ENCODE data around the gene ACTL6B. TPM values are rescaled to one million over a fixed set of nuclear protein-coding genes. Genes with fewer than 3 reads are reported as not detected.
"Not testable (repeated sequence)": the region's sequence is repeated elsewhere in the genome, so short reads cannot be mapped to it uniquely, and the experiment has no call there.

ACTL6B gene
- 163 TPM for total RNA-seq

DNA sequence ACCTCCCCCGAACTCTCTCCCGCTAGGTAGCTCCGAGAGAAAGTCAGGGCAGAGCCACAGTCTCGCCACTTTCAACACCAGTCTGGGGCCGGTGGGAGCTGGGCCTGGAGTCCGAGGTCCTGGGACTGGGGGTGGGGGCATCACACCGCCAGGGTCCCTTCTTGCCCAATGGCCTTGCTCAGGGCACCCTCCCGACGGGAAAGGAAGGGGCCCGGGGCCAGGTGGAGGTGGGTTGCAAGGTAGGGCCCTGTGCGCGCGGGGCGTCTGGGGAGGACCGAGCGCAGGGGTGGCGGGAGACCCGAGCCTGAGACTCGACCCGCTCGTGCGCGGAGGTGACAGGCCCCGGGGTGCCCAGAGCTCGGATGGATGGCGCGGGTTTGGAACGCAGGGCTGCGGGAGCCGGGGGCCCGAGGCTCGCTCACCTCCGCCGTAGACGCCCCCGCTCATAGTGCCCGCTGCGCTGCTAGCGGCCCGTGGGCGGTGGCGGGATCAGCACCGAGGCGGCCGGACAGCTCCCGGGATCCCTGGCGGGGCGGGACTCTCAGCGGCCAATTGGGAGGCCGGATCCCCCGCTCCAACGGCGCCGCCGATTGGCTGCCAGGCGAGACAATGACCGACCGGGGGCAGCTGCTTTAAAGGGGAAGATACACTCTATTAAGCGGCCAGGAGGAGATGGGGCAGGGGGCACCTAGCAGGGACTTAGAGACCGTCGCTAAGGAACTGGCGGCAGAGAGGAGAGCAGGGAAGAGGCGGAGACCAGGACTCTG lies at the start of gene ACTL6B:
Gene ACTL6B, minus strand, starts transcription at position 541 of the 767 bp plus-strand sequence. Its CDS starts 94 bp downstream, at position 447.
- DNase-seq (ENCODE audit: low spot score in 2 of 2) (peak; percentile 73 to 93), FAIRE-seq (no peak)

DNA sequence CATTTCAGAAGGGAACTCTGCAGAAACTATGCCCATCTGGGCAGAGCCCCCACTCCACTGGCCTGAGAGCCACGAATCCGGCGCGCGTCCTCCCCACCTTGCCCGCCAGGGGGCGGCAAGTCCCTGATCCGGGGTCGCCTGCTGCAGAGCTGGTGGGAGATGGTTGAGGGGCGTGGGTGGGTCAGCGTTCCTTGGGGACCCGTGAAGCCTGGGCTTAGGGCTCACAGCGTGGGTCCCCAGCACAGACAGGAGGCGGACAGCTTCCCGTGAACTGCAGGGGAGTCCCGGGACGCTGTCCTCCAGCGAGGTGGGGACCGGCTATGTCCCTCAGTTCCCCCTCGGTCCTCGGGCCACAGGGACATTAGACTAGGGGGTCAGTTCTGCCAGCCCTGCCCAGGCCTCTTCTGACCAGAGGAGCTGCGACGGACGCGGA lies 49.1 kb upstream of the ACTL6B start:
- DNase-seq (ENCODE audit: low spot score in 2 of 2) (peak; percentile 72 to 81), FAIRE-seq (no peak)

DNA sequence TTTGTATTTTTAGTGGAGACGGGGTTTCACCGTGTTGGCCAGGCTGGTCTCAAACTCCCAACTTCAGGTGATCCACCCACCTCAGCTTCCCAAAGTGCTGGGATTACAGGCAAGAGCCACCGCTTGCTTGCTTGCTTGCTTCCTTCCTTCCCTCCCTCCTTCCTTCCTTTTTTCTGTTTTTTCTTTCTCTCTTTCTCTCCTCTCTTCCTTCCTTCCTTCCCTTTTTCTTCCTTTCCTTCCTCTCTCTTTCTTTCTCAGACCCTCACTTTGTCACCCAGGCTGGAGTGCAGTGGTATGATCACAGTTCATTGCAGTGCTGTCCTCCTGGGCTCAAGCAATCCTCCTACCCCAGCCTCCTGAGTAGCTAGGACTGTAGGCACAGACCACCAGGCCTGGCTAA lies 44.8 kb upstream of the ACTL6B start:
- not testable (repeated sequence) for DNase-seq (ENCODE audit: low spot score in 2 of 2); FAIRE-seq

DNA sequence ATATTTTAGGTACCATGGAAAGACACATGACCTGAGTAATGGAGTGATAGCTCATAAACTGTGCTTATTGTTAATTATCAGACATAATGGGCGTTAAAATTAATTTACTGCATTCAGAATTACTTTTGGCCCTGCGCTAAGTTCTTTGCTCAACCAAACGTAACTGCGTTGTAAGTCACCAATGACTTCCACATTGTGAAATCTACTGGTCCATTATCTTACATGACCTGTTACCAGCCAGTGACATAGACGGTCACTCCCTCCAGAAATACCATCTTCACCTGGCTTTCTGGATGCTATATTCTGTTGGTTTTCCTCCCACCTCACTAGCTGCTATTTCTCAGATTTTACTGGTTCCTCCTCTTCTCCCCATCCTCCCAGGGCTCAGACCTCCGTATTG lies 42.8 kb upstream of the ACTL6B start:
- DNase-seq (ENCODE audit: low spot score in 2 of 2), result no peak
- FAIRE-seq, result no peak

DNA sequence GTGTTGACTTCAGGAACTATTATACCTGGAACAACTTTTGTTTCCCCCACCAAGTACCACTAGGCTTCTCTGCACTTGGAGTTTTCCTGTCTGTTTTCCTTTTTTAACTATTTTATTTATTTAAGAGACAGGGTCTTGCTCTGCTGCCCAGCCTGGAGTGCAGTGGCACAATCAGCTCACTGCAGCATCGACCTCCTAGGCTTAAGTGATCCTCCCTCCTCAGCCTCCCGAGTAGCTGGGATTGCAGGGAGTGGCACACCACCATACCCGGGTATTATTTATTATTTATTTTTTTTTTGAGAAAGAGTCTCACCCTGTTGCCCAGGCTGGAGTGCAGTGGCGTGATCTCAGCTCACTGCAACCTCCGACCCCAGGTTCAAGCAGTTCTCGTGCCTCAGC lies 39.9 kb upstream of the ACTL6B start:
- FAIRE-seq, result no peak
- no peak for DNase-seq (ENCODE audit: low spot score in 2 of 2)

DNA sequence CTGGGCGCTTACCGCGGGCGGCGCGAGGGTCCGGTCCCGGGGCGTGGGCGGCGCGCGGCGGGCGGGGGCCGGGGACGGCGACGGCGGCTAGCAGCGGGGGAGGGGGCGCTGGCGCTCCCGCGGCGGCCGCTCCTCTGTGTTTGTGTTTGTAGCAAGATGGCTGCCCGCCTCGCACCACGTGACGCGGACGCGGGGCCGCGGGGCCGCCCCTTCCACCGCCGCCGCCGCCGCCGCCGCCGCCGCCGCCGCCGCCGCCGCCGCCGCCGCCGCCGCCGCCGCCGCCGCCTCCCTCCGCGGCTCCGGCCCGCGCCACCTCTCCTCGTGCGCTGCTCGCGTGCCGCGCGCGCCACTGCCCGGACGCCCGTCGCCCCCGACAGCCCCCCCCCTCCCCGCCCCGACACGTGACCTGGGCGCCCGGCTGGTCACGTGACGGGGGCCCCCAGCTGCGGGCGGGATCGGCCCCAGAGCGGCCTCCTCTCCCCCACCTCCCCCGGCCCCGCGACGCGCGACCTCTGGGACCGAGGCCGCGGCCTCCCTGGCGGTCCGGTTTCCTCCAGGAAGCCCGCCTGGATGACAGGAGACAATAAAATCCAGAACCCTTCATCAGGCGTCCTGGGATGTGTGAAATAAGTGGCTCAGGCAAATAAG lies 38.0 kb upstream of the ACTL6B start, which contains the start of gene GIGYF1:
Gene GIGYF1, minus strand, starts transcription at position 153 of the 648 bp plus-strand sequence. CDS start 6,012 bp downstream, outside the sequence.
- DNase-seq (ENCODE audit: low spot score in 2 of 2) (peak; percentile 94 to 96), FAIRE-seq (no peak)

DNA sequence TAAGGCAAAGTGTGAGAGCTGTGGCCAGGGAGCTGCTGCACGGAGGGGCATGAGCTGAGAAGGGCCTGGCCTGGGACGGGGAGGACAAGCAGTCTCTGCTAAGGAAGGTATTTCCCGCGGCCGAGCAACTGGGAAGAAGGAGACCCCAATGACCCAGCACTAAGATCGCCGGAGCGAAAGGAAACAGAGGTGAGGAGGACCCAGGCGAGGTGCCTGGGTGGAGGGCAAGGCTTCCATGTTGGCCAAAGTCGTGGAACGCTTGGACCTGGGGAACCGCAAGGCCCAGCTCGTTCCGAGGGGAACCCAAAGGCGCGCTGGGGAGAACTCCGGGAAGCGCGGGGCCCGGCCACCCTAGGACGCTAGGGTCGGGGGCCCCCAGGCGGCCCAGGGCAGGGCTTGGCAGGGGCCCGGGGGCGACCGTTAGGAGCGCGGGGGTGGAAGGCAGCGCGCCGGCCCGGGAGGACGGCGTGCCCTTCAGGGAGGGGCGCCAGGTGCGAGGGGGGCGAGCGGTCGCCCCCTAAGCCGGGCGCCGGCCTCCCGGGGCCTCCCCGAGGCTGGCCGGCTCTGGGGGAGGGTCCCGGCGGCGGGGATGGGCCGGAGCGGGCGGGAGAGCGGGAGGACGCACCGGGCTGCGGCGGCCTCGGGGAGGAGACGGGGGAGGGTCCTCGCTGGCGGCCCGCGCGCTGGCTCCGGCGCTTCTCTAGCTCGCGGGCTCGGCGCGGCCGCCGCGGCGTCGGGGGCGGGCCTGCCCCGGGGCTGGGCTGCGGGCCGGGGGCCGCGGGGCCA lies 37.3 kb upstream of the ACTL6B start:
- peak; percentile 21 to 34 for DNase-seq (ENCODE audit: low spot score in 2 of 2)
- FAIRE-seq, result no peak

DNA sequence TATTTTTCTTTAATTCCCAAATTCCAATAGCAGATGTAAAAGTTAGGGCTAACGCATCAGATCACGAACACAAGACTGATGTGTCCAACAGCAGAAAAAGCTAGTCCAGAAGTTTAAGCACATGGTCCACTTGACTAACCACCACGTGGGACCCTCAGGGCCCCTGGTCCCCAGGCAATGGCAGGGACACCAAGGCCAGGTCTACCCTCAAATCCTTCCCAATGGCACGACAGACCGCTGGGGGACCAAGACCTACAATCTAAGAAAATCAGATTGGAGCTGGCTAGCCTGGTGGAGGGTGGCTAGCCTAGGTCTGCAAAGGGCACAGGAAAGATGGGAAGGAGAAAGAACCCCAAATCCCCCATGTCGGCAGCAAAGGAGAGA lies 36.3 kb upstream of the ACTL6B start:
- FAIRE-seq (no peak), DNase-seq (ENCODE audit: low spot score in 2 of 2) (no peak)

DNA sequence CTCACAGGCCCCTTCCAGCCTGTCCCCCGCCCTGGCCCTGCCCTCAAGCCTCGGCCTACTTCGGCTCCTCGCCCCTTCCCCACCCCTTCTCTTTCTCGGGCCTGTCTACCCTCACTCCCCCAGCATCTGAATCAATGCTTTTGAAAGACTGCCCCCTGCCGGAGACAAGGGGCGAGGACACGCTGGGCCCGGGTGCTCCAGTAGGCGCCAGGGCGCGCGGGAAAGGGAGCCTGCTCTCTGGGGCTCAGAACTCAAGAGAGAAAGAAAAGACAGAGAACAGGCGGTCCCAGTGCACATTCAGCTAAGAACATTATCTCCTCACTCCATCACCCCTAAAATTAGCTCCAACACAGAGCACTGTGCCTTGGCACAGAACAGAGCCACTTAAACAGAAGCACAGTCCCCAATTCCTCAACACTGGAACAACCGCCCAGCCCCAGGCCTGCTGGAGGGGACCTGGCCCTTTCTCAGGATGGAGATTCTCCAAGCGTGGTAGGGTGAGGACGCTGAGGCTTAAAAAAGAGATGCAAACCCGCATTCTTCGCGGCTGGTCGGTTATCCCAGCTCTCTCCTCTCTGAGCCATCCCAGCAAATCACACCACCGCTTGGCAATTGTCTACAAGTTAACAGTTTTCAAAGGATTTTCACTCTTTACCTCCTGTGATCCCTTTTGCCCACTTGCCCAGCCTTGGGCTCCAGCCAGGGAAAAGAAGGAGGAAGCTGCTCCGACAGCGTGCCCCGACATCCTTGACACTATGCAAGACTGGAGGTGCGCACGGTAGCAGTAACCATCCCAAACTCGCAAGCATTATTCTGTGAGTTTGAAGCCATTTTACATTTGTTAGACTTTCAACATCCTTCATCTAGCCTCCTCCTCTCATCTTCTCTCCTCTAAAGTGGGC lies 35.7 kb upstream of the ACTL6B start:
- DNase-seq (ENCODE audit: low spot score in 2 of 2), result peak; percentile 80 to 87
- FAIRE-seq, result no peak

DNA sequence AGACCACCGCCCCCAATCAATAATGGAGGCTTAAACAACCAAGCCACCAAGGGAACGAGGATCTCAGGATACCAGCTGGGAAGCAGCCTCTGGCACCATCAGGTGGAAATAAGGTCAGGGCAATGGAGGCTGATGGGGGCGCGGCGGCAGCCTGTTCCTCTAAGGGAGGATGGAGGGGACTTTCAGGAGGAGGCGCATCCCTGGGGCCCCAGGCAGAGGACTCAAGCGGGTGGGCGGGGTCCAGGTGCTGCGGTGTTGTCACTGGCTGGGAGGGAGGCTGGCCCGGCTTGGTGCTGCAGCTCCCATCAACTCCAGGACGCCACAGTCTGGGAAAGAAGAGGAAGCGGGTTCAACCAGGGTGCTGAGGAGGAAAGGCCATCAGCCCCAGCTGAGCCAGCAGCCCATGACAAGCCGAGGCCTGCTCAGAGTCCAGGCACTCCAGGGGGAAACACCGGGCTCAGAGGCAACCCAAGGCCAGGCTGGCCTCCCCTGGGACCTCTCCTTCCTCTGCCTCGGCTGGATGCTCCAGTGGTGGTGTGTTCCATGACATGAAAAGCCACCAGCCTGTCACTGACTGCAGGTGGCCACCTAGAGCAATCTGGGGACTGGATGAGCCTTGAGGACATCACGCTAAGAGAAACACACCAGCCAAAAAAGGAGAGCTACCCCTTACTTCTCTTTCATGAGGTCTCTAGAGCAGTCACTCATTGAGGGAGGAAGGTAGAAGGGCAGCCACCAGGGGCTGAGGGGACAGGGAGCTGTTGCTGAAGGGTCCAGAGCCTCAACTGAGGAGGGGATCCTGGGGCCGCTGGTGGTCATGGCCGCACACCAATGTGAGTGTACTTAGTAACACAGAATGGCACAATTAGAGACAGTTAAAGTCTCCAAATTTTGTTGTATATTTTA lies 33.2 kb upstream of the ACTL6B start:
- DNase-seq (ENCODE audit: low spot score in 2 of 2) (no peak), FAIRE-seq (no peak)

DNA sequence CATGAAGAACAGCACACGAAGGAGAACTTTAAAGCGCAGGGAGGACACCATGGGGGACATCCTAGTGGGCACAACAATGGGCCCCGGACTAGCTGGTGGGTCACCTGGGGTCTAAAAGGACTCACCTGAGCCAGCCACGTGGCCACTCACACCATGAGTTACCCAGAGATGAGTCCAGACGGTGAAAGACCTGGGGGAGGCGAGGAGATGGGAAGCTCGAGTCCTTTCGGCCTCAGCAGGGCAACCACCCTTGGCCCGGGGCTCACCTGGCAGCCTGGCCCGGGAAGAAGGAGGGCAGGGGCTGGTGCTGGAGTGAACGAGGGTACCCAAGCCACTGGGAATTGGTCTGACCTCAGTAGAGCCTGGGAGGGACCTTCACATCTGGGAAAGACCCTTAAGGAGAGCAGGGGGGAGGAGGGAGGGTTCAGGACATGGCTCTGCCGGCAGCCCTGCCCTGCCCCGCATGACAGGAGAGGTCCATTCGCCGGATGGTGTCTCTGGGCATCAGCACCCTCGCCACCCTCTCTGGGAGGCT lies 32.1 kb upstream of the ACTL6B start:
- FAIRE-seq (no peak), DNase-seq (ENCODE audit: low spot score in 2 of 2) (no peak)

DNA sequence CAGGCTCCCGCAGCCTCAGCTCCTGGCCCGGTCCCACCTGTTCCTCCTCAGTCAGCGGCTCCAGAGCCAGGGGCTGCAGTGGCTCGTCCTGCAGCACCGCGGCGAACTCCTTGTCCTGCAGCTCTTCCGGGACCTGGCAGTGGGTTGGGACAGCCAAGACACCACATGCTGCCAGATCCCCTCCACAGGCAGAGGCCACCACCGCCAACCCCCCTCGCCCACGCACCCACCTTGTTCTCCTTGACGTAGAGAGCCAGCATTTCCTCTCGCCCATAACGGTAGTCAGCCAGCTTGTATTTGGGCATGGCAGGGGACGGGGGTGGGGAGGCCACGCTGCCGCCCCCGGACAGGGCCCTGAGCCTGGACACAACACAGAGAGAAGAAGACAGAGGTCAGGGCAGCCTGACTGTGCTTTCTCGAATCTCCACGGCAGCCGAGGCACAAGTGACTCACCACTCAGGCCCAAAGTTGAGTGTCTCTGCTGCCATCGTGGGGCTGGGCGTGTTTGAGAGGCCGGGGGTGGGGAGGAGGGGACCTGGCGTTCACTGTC lies 31.6 kb upstream of the ACTL6B start:
- no peak for FAIRE-seq

DNA sequence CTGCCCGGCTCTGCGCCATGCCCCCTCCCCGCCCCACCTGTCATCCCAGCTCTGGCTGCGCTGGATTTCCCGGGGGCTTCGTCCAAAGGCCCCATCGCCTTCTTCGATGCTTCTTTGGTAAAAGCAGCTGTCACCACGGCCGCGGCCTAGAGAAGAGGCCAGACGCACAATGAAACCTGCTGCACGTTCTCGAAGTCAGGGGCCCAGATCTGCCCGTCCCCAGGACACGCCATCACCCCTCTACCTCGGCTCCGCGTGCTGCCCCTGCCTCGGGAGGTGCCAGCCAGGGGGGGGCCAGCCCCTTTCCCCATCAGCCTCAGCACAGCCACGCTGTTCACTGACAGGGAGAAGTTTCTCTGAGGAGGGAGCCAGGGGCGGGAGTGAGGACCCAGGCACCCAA lies 31.0 kb upstream of the ACTL6B start:
- FAIRE-seq, result no peak
- DNase-seq (ENCODE audit: low spot score in 2 of 2), result no peak

More for the DNA sequence above, 31.6 kb upstream of the ACTL6B start:
- no peak for DNase-seq (ENCODE audit: low spot score in 2 of 2)

DNA sequence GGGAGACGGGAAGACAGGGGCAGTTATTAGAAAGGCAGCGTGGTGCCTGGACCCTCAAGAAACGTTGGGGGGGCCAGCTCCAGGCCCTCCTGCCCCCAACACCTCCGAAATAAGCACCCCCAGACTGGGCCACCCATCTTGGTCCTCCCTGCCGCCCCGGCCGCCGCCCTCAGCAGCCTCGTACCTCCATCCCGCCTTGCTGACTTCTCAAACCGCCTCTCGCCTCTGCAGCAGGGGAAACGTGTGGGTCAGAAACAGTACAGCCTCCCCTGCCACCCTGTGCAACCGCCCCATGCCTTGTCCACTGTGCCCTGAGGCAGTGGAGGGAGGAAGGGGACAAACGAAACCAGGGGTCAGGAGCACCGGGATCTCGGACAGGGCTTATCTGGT lies 30.6 kb upstream of the ACTL6B start:
- FAIRE-seq, result no peak
- DNase-seq (ENCODE audit: low spot score in 2 of 2), result no peak

DNA sequence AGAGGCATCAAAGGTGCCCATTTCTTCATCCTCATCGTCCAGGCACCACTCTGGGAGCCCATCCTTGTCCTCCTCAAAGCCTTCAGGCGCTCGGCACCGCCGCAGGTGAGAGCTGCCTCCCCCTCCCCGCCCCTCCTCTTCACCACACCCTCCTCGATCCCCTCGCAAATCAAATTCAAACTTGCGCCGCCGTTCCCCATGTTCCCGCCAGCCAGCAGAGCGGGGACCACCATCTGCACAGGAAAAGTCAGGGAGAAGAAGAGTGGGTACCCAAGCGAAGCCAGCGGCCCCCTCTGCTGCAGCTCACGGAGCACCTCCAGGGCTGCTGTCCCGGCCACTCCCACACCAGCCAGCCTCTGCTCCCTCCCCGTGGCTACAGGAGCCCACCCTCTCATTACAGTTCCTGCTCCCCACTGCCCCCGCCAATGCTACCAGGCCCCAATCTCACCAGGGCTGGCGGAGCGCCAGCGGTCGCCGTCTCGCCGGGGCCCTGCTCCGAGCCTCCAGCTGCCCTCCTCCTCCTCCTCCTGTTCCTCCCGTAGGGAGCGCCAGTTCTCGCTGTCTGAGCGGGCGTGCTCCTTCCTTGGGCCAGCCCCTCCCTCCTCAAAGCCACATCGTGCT lies 30.1 kb upstream of the ACTL6B start:
- DNase-seq (ENCODE audit: low spot score in 2 of 2), result no peak
- no peak for FAIRE-seq

DNA sequence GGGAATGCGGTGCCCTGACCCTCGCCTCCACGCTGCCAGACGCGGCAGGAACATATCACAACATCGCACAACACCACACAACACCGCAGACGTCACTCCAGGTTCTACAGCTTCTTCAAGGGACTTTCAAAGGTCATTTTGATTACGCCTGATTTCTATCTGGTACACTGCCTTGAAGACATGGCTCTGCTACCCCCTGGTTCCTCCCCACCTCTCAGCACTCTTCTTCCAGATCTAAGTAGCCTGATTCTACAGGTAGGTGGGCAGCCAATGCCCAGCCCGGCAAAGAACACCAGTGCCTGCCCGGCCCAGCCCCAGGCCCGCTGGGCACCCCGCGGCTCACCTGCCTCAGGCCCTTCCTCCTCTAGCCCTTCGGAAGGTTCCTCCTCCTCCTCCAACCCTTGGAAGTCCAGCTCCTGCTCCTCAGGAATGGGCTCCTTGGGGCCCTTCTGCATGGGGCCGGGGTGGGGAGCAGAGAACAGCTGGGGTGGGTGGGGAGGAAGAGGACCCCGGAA lies 29.4 kb upstream of the ACTL6B start:
- DNase-seq (ENCODE audit: low spot score in 2 of 2) (peak in 1 of 2 donors; percentile 16), FAIRE-seq (no peak)

DNA sequence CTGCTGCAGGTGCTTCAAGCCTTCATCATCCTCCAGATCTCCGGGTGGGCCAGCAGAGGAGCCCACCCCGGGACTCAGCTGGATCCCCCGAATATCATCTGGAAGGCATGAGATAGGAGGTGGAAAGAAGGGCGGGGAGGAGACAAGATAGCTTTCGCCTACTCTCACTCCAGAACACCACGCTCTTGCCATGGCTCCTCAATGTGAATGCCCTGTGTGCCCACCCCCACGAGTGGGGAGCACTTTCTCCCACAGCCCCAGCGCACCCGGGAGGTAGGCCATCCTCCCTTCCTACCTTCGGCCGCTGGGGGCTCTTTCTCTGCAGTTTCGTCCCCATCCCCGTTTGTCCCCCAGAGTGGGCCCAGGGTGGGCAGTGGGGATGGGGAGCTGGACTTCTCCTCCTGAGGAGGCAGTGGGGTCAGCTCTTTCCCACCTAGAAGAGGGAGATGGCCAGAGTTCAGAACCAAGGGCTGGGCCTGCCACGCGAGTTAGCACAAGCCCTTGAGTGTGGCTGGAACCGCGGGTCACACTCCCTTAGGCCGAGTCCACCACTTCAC lies 28.9 kb upstream of the ACTL6B start:
- peak; percentile 11 to 30 for DNase-seq (ENCODE audit: low spot score in 2 of 2)
- no peak for FAIRE-seq

Measured in frontal cortex (tissue), 4 donors.